Stimulated activated CD4-positive, alpha-beta T cell treated with anti-CD3 and anti-CD28 coated beads, TNF-alpha, amount 100 ng/mL, for 1 hour (primary cell): ENCODE measurements around the gene FBXO7.

ENCODE experiments used
- DNase-seq, 3 donors: peaks; one replicate each; pipeline ENCODE4 v3.0.0-alpha.2; 2020; ENCODE audit warnings: low read depth in 3 of 3, low spot score in 1 of 3

The FBXO7 gene

DNA sequence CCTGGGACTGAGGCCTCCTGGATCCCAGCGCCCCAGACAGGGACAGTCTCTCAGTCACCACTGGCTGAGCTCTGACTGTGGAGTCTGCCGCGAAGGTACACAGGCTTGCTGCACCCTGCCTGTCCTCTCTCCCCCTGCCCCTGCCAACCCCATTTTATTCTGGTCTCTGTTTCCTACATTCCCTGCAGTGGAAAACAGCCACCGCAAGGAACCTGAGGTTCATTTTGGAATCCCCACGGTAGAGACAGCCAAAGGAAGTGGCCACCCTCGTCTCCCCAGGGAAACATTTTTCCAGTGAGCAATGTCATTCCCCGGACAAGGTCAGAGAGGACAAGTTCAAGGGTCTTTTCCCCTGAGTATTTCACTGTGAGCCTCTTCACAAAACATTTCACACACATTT is 56.6 kb downstream of the FBXO7 start:
- DNase-seq: no peak

- DNase-seq: no peak
Observed at GRCh38 chr22:32531931-32532819, 57.6 kb downstream of the FBXO7 start.

DNA sequence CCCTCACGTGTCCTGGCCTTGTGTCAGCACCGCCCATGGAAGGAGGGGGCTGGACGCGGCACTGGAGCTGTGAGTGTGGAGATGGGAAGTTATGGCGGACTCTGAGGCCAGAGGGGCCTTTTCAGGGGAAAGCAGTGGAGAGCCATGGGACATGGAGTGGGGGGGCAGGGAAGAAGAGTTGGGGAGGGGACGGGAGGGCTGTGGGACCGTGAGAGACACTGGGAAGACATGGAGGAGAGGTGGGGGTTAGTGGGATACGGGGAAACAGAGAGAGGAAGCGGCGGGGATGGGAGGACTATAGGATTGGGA is 58.2 kb downstream of the FBXO7 start:
- no peak for DNase-seq

DNA sequence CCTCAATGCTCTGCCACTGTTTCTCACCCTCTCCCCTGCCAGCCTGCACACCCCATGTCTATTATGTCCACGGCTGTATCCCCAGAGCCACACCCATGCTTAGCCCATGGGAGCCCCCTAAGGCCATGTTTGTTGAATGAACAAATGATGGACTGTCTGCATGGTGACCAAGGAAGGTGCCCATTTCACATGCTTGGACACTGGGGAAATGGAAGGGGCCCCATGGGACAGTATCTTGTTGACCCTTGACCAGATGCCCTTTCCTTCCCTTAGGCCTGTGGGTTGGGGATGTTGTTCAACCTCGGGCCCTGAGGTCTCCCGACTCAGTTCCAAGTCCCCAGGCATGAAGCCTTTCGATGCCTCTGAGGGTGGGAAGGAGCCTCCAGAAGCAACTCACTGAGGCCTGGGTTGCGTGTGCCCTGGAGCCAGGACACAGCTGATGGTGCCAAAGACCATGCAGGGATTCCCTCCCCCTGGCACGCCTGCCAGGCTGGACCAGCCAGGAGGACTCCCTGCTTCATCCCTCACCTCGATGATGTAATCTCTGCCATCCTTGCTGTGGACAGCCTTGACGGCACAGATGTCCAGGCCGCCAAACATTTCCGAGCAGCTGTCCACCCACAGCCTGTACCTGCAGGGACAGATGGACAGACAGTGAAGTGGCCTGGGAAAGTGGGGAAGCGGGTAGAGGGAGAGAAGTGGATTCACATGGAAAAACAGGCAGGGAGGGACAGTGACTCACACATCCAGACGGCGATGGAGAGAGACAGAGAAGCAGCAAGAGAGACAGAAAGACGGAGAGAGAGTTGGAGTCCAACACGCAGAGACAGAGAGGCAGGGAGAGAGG is 58.9 kb downstream of the FBXO7 start:
- no peak for DNase-seq

GRCh38 chr22:32534252-32535235 is 59.9 kb downstream of the FBXO7 start:
- no peak for DNase-seq

- DNase-seq: no peak
Observed at GRCh38 chr22:32535531-32536190, 61.0 kb downstream of the FBXO7 start.

DNA sequence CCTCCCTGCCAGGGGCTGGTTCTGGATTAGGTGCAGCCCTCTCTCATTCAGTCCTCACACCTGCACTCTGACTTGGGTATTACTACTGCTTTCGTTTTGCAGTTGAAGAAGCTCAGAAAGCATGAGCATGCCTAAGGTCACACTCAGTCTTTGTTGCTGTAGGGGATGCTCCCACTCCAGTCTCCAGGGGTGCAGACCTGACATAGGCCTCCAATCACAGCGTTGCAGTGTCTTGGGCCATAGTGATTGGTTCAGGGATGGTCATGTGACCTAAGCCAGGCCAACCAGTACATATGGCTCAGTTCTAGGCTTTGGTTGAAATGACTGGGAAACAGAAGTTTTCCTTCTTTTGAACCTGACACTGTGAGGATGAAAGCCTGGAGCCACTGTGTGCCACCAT is 61.7 kb downstream of the FBXO7 start:
- DNase-seq: no peak

DNA sequence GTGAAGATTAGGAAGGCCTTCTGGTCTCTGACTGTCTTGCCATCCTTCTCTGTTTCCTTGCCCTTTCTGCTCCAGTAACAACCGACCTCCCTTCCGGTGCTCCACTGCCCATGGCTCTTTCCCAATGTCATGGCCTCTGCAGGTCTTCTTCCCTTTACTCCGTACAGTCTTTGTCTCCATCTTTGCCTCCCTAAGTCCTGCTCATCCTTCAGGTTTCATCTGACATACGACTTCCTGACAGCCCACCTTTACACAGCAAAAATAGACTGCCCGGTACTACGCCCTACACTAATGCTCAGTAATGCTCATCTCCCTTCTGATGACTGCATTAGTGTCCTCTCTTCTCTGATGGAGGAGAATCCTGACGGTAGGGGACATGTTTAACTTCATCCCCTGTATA is 63.9 kb downstream of the FBXO7 start:
- no peak for DNase-seq

GRCh38 chr22:32539631-32540421 is 65.2 kb downstream of the FBXO7 start:
- DNase-seq: no peak

DNA sequence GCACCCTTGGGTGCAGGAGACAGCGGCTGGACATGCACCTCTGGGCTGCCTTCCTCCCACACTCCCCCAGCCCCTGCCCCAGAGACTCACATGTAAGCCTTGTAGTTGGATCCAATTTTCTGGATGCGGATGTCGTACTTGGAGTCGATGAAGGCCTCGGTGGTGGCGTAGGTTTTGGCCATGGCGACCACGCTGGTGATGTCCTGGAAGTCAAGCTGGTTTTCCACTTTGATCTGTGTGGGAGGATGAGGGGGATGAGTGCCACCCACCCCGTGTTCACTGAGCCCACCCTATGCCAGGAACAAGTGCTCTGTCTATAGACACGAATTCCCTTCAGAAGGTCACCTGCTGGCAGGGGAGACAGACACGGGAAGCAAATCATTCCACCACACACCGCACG is 66.9 kb downstream of the FBXO7 start:
- DNase-seq: no peak

DNA sequence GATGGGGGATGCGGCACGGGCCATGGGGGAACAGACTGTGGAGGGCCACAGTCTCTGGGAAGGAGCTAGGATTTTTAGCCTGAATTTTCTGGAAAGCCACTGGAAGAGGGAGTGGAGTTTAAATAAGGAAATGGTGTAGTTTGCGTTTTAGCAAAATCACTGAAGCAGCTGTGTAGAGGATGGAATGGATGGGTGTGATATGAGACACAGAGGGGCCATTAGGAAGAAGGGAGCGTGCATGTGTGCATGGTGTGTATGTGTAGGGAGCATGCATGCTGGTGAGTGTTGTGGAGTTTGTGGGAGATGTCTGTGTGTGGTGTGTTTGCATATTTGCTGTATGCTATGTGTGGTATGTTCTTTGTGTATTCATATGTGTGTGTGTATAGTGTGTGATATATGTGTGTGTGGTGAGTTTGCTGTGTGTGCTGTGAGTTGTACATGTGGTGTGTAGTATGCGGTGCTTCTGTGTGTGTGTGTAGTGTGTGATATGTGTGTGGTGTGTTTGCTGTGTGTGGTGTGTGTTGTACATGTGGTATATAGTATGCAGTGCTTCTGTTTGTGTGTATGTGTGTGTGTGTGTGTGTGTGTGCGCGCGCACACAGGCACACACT is 67.6 kb downstream of the FBXO7 start:
- DNase-seq: no peak

- DNase-seq: no peak
Observed at GRCh38 chr22:32542677-32543357, 68.2 kb downstream of the FBXO7 start.

DNA sequence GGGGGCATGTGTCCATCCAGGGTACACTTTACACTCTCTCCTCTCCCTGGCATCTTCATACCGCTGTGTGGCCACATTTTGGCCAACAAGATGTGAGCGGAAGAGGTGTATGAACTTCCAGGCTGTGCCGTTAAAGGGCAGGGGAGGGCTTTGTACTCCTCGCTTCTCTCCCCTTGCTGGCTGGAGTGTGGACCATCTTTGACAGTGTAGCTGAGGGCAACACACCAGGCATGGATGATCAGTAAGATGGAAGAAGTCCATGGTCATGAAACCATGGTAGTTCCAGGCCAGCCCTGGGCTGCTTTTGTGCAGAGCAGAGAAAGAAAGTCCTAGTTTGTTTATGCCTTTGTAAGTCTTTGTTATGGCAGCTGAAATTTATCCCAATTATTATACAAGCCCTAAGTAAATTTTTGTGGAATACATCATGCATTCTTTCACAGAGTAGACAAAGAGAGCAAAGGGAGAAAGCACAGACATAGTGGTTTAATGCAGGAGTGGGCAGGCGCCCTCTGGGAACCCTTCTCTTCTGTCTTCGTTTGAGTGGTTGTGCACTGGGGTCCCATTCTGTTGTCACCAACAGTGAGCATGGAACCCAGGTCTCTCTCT is 70.4 kb downstream of the FBXO7 start:
- no peak for DNase-seq

- no peak for DNase-seq
Observed at GRCh38 chr22:32545801-32546200, 71.2 kb downstream of the FBXO7 start.

DNA sequence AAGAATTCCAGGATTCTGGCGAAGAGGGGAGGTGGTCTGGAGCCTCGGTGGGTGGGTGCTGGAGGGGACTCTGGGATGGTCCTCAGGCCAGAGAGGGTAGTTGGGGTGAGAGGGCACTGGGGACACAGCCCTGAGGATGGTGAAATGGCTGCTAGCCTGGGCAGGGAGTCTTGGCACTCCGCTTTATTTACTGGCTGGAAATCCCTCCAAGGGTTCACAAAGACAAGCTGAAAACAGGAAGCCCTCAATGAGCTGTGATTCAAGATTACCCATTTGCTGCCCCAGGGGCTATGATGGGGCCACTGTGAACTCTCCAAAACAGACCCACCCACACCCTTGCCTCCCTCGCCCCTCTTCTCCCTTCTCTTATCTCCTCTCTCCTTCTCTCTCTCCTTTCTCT is 71.9 kb downstream of the FBXO7 start:
- no peak for DNase-seq

DNA sequence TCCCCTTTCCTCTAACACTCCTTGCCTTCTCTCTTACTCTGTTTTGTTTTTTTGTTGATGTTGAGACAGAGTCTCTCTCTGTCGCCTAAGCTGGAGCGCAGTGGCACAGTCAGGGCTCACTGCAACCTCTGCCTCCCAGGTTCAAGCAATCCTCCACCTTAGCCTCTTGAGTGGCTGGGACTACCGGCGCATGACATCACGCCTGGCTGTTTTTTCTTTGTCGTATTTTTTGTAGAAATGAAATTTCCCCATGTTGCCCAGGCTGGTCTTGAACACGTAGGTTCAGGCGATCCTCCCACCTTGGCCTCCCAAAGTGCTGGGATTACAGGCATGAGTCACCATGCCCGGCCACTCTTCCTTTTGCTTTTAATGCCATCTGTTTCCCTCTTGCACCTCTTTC is 72.3 kb downstream of the FBXO7 start:
- DNase-seq: no peak

DNA sequence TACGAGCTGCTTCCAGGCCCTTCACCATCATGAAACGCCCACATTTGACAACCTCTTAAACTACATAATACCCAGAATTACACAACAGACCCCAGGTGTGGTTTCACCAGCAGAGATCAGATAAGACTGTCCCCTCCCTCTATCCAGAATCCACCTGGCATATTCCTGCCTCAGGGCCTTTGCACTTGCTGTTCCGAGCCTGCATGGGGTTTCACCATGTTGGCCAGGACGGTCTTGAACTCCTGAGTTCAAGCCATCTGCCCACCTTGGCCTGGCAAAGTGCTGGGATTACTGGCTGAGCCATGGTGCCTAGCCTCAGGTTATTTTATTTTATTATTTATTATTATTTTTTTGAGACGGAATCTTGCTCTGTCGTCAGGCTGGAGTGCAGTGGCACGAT is 73.4 kb downstream of the FBXO7 start:
- no peak for DNase-seq
